Omental fat pad (tissue), 4 donors: ENCODE measurements around the gene CGAS. TPM values are rescaled to one million over a fixed set of nuclear protein-coding genes. Genes with fewer than 3 reads are reported as not detected.

ENCODE experiments used
- ATAC-seq: fragments of 150-250 bp; one replicate; pipeline ENCODE4 v1.9.1; 2016; ENCODE audit warnings: mild to moderate bottlenecking, moderate library complexity; ENCODE audit not compliant: low FRiP score
- DNase-seq: peaks from one replicate; pipeline ENCODE4 v3.0.0-alpha.2; 2019; ENCODE audit warnings: low spot score
- total RNA-seq, 4 donors: library from RNA; depleted of rRNA; stranded (reverse); fragments of >200 nt; gene quantifications; one replicate each; pipeline ENCODE4 v1.1.0, GENCODE V29; 2016
- TF ChIP-seq, protein P1 (sequence below), 3 donors: fragments of 450-650 bp; IDR thresholded peaks; one replicate each; pipeline ENCODE4 v1.5.1; 2016 to 2017; ENCODE audit warnings: antibody characterized with exemption in 3 of 3, mild to moderate bottlenecking in 3 of 3, moderate library complexity in 2 of 3

Gene CGAS
- total RNA-seq, result 10 to 100 TPM in 1 of 4 donors, 1 to 10 TPM in 3; 3.6 to 11.0 (median 6.5) TPM

DNA sequence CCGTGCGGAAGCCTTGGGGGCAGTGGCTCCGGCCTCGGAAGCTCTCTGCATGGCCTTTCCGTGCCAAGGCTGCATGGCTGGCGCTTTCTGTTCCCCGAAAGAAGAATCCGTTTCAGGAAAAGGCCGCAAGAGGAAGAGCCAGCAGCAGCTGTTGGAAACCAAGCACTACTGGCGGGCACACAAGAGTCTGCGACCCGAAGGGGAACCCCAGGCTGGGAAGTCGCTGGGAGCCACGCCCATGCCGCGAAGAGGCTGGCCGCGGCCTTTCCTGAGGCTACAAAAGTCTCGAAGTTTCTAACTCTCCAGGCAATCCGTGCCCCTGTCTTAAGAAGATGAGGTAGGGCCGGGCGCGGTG lies at the start of gene CGAS:
Gene CGAS, minus strand, starts transcription at position 191 of the 355 bp plus-strand sequence. Its CDS starts 116 bp downstream, at position 75.
- peak; percentile 67 for ATAC-seq
- TF ChIP-seq, protein P1, sequence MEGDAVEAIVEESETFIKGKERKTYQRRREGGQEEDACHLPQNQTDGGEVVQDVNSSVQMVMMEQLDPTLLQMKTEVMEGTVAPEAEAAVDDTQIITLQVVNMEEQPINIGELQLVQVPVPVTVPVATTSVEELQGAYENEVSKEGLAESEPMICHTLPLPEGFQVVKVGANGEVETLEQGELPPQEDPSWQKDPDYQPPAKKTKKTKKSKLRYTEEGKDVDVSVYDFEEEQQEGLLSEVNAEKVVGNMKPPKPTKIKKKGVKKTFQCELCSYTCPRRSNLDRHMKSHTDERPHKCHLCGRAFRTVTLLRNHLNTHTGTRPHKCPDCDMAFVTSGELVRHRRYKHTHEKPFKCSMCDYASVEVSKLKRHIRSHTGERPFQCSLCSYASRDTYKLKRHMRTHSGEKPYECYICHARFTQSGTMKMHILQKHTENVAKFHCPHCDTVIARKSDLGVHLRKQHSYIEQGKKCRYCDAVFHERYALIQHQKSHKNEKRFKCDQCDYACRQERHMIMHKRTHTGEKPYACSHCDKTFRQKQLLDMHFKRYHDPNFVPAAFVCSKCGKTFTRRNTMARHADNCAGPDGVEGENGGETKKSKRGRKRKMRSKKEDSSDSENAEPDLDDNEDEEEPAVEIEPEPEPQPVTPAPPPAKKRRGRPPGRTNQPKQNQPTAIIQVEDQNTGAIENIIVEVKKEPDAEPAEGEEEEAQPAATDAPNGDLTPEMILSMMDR (IDR thresholded peaks at IDR 0.05), result no peak
- peak; percentile 27 for DNase-seq

DNA sequence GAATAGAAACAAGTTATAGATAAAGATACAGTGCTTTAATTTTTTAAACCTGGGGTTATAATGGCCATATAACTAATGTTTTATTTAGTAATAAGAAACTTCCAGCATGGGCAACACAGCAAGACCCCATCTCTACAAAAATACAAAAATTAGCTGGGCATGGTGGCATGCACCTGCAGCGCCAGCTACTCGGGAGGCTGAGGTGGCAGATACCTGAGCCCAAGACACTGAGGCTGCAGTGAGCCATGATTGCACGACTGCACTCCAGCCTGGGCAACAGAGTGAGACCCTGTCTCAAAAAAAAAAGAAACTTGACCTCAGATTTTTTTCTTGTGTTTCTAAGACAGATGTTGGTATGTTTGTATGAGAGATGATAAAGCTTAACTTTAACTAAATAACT lies 45.8 kb upstream of the CGAS start:
- TF ChIP-seq, protein P1 (IDR thresholded peaks at IDR 0.05), result no peak
- ATAC-seq, result no peak
- DNase-seq, result no peak

DNA sequence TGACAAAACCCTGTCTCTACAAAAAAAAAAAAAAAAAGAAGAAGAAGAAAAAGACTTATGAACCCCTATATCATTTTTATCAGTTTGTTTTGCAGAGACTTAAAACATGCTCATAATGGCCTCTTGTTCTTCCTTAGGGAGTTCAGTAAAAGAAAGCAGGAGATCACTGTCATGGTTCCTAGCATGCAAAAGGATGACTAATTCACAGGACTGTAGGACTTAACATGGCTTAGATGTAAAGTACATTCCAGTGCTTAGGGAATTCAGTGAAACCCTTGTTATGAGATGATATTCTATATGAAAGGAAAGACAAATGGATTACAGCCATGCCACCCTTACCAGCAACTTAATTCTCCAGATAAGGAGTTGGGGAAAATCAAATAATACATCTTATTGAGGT lies 39.3 kb upstream of the CGAS start:
- no peak for ATAC-seq
- TF ChIP-seq, protein P1 (IDR thresholded peaks at IDR 0.05), result no peak
- DNase-seq, result no peak

DNA sequence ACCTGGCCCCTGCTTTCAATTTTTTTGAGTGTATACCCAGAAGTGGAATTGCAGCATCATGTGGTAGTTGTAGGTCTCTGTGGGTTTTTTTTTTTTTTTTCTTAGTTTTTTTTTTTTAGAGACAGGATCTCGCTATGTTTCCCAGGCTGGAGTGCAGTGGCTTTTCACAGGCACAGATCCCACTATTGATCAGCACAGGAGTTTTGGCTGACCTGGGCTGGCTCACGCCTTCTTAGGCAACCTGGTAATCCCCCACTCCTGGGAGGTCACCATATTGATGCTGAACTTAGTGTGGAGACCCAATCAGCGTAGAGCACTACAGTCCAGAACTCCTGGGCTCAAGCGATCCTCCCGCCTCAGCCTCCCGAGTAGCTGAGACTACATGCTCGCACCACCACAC lies 35.4 kb upstream of the CGAS start:
- ATAC-seq, result no peak
- TF ChIP-seq, protein P1 (IDR thresholded peaks at IDR 0.05), result no peak
- DNase-seq, result no peak

DNA sequence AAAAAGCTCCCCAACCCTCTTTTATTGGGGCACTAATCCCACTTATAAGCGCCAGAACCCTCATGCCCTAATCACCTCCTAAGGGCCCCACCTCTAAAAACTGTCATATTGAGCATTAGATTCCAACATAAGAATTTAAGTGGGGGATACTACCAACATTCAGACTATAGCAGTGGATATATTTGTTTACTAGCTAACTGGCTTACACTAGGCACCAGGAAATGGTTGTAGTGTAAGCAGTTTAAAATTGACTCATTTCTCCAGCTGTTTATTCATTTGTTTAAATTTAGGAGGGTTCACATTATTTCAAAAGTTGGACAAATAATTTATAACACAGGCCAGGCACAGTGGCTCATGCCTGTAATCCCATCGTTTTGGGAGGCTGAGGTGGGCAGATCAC lies 32.3 kb upstream of the CGAS start:
- TF ChIP-seq, protein P1 (IDR thresholded peaks at IDR 0.05), result no peak
- no peak for ATAC-seq
- DNase-seq, result no peak

DNA sequence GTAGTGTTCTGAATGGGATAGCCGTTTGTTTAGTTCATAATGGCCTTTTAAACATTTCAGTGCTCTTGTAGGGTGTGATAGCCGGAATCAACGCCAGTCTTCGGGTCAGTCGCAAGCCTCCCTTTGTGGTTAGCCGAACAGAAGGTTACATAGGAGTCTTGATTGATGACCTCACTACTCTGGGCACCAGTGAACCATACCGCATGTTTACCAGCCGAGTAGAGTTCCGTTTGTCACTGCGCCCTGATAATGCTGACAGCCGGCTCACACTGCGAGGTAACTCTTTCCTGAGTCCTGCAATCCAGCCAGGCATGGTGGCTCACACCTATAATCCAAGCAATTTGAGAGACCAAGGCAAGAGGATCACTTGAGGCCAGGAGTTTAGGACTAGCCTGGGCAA lies 29.9 kb upstream of the CGAS start:
- TF ChIP-seq, protein P1 (IDR thresholded peaks at IDR 0.05), result no peak
- DNase-seq (no peak), ATAC-seq (no peak)

DNA sequence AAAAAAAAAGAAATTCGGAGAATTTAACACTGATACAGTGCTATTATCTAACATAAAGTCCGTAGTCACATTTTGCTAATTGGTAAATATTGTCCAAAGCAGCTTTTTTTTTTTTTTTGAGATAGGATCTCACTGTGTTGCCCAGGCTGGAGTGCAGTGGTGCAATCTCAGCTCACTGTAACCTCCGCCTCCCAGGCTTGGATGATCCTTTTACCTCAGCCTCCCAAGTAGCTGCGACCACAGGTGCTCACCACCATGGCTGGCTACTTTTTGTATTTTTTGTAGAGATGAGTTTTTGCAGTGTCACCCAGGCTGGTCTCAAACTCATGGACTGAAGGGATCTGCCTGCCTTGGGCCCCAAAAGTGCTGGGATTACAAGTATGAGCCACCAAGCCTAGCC lies 25.3 kb upstream of the CGAS start:
- ATAC-seq (no peak), DNase-seq (no peak)
- TF ChIP-seq, protein P1 (IDR thresholded peaks at IDR 0.05), result no peak
